Endothelial cell of umbilical vein (primary cell): ENCODE data around the gene WDR49.

Source experiments
- CTCF ChIP-seq, 2 donors: IDR thresholded peaks; 1 replicate in 1 of 2; 2 replicates in 1 of 2; pipeline ENCODE4 v1.5.1; 2011; ENCODE audit warnings: low read length in 2 of 2, mild to moderate bottlenecking in 2 of 2, moderate library complexity in 2 of 2, control low read depth in 1 of 2, inconsistent platforms in 1 of 2, low read depth in 1 of 2; ENCODE audit not compliant: insufficient read depth in 1 of 2; ENCODE audit errors: extremely low read depth in 1 of 2
- EZH2 ChIP-seq: IDR thresholded peaks from 2 replicates; pipeline ENCODE4 v1.6.1; 2012; ENCODE audit warnings: borderline replicate concordance, low read depth, mild to moderate bottlenecking, moderate library complexity, low read length, inconsistent platforms; ENCODE audit not compliant: severe bottlenecking
- GATA2 ChIP-seq: IDR thresholded peaks from 2 replicates; pipeline ENCODE4 v1.7.0; 2011; ENCODE audit warnings: low read depth, mild to moderate bottlenecking, moderate library complexity, mixed read lengths, low read length; ENCODE audit not compliant: insufficient read length, insufficient read depth
- POLR2A ChIP-seq: IDR thresholded peaks from 2 replicates; pipeline ENCODE4 v1.6.1; 2012; ENCODE audit warnings: low read depth, mild to moderate bottlenecking, control low read depth, low read length
- POLR2AphosphoS5 ChIP-seq: IDR thresholded peaks from 2 replicates; pipeline ENCODE4 v1.6.1; 2012; ENCODE audit warnings: low read depth, mild to moderate bottlenecking, control low read depth, low read length, moderate library complexity; ENCODE audit not compliant: insufficient read depth
- TF ChIP-seq, protein P1 (sequence below): IDR thresholded peaks from 2 replicates; pipeline ENCODE4 v1.6.1; 2011; ENCODE audit not compliant: insufficient read depth, insufficient read length

GRCh38 chr3:167602041-167602440 is 51.7 kb downstream of the WDR49 start:
- TF ChIP-seq CTCF (IDR thresholded peaks at IDR 0.05; ENCODE audit: extremely low read depth in 1 of 2, insufficient read depth in 1 of 2, low read depth in 1 of 2, low read length in 2 of 2) (no peak), POLR2A (no peak), POLR2AphosphoS5 (no peak), EZH2 (no peak), GATA2 (no peak)
- TF ChIP-seq, protein P1, sequence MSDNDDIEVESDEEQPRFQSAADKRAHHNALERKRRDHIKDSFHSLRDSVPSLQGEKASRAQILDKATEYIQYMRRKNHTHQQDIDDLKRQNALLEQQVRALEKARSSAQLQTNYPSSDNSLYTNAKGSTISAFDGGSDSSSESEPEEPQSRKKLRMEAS = no peak
